ENCODE results near the gene FAM72C.
"Not testable (repeated sequence)": the region's sequence is repeated elsewhere in the genome, so short reads cannot be mapped to it uniquely, and the experiment has no call there.

The FAM72C gene

DNA sequence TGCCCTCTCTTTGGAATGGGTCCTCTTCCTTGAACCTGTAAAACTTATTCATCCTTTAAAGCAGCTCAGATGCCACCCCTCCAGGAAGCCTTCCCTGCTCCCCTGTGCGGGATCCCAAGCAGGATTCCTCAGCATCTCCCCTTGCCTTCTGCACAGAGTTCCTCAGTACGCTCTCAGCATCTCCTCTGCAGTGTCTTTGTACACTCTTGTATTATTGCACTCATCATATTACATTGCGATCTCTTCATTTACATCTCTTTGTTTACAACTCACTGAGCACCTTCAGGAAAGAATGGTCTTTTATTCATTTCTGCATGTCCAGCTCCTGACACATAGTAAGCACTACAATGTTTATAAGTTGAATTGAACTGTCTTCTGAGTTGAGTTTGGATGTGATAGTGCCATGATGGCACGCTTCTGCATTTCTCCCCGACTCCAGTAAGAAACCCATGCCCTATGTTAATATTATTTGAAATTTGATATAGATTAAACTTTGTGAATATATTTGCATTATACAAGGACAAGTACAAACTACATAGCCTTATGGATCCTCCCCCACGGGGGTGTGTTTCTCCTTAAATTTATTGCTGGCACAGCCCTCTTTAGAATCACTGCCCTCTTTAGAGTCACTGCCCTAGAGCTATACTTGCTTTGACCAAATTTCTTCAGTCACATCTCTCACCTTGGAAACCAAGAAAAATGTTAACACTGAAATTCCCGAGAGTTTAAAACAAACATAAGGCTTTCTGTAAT, 13.1 kb upstream of the FAM72C start:
- DNase-seq: not testable (repeated sequence)

DNA sequence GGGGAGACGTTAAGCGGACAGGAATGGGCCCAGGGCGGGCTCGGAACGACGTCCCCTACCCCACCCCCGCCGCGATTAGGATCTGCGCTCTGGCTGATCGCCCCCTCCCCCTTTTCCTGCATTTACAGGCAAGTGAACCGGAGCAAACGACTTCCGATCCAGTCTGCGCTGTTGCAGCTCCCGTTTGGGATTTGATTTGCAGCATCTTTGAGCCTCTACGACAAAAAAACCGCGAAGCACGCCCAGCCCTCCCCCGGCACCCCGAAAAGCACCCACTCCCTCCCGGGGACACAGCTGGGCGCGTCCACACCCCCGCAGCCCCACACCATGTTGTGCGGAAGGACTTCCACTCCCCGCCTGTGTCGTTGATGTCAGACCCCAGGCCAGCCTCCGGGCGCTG, 2.6 kb upstream of the FAM72C start:
- DNase-seq: peak; percentile 0 to 2 (median 0)

DNA sequence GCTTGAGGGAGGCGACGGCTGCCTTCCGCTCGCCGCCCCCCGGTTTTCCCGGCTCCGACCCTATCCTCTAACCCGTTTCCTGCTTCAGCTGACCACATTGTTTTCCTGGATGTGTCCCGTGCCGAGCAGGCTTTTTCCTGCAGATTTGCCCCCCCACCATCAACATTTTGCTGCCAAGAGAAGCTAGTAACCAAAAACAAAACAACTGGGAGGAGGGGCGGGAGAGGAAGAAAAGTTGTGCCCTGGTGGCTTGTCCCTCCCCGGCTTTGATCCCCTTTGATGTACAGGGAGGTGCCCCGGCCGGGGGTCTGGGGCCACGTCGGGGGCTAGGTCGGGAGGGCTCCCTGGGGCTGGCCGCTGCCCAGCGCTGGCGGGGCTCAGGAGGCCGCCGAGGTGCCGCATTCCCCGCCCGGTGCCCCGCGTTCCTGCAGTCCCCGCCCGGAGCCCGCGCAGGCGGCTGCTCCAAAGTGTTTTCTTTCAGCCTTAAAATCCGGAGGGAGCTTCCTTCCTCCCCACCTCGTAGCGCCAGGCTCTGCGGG, 2.2 kb upstream of the FAM72C start:
- not testable (repeated sequence) for DNase-seq

DNA sequence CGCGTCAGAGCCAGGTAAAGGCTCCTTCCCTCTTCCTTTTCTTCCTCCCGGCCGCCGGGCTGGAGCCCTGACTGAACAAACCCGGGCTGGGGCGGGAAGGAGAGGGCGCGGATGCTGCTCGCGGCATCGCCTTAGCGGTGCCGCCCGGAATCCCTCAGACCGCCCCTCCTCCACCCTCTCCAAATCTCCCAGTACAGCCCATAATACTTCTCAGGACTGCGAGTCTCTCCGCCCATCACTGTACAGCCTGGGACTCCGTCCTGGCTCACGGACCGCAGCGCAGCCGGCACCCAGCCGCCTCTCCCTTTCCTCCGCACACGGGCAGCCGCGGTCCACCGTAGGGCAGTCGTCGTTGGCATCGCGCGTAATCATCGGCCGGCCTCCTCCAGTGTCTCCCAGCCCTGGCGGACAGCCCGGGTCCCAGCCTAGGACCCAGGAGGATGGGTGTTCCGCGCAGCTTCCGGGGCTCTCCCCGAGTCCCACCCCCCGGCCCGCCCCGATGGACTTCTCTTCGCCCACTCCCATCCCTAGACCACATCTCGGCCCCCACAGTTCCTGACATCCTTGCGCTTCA, 1.1 kb upstream of the FAM72C start:
- not testable (repeated sequence) for DNase-seq

DNA sequence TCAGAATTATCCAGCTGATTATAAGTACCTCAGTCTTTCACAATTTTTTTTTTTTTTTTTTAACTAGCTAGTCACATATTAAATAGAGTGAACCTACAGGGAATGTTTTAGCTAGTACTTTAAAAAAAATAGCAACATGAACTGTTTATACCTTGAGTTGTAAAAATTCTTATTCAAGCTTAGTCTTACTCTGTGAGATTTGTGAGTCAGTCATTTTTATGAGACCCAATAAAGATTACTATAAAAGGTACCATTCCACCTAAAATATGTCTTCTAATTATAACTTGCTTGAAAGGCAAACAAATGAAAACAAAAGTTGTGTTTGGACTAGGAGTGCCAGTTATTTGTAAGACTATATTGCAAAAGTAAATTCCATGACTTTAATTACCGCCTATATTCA, 5.9 kb downstream of the FAM72C start:
- not testable (repeated sequence) for DNase-seq

DNA sequence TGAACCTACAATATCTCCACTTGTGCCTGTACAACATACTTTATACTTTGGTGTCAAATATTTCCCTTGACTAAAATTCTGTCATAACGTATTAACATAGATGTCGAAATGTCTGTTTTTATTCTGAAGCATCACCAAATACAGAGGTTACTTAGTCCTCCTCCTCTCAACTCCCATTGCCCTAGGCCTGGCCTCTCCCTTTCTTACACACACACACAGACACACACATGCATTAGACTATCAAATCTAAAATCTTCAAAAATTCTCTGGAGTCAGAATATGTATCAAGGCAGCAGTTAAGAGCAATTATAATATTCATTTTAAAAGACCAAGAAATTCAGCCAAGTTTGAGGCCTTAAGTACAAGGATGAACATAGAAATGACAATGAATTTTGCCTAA, 7.5 kb downstream of the FAM72C start:
- not testable (repeated sequence) for DNase-seq

DNA sequence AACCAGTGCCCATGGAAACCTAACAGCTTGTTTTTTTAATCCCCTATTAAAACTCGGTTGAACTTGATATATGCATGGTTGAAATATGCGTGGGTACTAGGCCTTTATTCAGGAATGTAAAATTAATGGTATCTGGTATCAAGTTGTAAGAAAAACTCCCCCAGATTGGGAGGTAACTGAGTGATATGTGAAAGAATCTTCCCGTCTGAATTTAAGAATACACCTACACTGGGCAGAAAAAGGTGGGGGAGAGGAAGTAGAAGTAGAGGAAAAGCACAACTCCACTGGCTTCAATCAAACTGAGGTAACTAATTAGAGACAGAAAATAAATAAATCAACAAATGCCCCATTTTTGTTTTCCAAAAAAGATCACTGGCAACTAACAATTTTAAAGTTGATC, 15.9 kb downstream of the FAM72C start:
- not testable (repeated sequence) for DNase-seq

DNA sequence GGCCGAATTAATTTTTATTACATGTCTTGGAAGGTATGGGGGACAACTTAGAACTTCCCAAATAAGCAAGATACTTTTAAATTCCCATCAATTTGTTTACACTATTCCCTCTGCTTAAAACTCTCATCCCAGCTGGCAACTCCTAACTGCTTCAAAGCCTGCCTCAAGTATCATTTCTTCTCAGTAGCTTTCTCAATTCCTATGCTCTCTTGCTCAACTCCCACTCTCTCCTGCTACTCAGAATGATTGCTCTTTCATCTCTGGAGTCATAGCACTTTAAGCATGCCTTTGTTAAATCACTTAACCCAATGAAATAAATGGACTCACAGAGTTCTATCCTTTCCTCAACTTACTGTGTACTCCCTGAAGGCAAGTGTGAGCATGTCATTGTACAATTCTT, 18.9 kb downstream of the FAM72C start:
- not testable (repeated sequence) for DNase-seq

DNA sequence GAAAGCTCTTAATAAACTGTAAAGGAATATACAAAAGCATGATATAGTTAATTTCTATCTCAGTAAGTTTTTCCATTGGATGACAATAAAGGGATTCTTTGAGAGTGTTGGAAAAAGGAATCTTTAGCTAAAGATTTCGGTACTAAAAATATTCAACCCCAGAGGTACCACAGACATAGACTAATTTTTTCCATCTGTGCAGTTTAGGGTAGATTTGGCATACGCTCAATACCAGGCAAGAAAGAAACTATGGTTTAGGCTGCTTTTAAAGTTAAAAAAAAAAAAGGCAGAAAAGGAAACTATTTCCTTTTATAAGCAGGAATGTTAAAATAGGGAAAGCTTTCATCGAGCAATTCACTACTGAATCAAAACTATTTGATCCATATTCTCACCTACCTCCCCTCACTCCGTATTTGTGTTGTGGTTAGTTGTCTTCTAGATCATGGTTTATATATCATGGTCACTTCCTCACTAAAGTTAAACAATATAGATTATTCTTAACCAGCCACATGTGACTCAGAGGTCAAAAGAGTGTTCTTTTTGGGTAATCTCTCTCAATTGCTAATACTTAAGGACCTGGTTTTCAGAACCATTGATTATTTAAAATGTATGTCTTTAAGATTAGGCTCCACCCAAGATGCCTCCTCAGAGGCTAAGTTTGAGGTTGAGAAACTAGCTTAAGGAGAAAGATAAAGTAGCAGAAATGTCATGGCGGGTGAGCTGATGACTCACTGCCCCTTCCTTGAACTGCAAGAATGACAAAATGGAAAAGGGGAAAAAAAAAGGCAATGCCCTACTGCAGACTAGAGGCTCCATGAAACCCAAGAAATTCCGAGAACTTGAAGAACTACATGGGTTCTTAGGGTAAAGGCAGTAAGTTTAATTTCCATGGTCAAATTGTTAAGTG, 20.0 kb downstream of the FAM72C start:
- not testable (repeated sequence) for DNase-seq

DNA sequence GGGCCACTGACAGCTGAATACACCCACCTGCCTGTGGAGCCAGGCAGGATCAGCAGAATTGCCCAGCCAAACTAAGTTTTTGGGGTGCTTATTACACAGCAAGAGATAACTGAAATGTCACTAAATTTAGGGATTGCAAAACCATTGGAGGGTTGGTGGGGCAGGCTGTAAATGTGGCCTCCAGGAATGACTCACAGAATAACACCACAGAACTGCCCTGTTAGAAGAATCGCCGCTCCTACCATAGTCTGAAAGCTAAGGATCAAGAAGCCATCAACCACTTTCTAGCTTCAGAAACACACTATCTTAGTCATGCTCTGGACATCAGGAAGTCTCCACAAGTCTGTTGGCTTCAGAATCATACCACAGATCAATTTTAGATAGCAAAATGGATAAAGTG, 24.0 kb downstream of the FAM72C start:
- DNase-seq: not testable (repeated sequence)

DNA sequence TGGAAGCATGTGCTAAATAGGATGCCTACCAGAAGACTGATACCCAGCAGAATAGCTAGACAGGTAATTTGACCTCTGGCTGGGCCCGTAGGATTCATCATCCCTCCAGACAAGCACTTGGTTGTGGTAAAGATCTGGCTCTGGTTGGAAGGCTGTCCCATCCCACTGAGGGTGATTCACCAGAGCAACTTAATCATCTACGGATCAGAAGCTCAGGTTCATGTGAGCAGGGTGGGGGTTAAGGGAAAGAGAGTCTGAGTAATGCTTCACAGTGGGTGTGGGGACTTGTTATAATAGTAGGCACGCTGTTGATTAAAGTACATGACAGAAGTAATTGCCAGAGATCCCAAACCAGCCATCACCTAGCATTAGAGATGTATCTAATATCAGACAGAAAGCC, 26.5 kb downstream of the FAM72C start:
- DNase-seq: not testable (repeated sequence)

DNA sequence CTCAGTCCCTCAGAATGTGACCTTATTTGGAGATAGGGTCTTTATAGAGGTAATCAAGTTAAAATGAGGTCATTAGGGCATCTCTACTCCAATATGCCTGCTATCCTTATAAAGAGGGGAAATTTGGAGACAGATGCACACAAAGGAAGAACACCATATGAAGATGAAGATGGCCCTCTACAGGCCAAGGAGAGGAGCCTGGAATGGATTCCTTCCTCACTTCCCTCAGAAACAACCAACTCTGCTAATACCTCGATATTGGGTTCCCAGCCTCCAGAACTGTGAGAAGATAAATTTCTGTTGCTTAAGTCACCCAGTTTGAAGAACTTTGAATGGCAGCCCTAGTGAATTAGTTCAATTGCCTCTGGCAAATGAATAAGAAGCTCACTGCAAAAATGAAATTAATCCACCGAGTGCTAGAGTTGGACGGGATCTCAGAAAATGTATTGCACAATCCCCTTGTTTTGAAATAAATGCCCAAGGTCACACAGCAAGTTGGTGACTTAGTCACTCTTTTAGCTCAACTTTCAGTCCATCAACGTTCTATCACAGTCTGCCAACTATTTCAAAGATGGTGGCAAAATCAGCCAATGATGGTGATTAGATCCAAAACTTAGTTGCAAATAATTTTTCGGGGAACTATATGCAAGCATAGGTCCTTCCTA, 27.1 kb downstream of the FAM72C start:
- DNase-seq: not testable (repeated sequence)

DNA sequence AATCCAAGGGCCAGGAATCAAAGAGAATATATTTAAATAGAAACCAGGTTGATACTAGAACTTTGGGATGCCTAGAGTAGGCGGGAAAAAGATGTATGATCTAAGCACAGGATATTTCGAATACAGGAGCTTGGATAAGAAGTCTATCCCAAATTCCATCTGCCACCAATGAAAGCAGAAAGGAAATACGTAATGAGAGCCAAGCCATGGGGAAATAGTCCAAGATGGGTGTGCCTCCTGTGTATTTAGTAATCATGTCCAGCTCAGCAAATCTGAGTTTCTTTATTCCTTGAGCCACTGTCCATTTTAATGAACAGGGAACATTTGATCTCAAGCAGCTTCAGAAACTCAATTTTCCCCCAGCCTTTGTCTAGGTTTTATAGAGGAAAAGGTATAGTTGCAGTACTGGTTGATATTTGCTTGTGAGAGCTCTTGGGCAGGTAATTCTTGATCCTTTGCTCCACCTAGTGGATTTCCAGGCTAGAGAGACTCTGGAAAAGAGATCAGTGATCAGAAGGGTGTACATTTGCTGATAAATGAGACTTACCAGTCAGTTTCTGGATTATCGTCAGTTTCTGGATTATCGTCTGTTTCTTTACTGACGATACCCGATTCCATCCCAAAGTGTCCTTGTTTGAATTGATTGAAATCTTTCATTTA, 28.3 kb downstream of the FAM72C start:
- not testable (repeated sequence) for DNase-seq

DNA sequence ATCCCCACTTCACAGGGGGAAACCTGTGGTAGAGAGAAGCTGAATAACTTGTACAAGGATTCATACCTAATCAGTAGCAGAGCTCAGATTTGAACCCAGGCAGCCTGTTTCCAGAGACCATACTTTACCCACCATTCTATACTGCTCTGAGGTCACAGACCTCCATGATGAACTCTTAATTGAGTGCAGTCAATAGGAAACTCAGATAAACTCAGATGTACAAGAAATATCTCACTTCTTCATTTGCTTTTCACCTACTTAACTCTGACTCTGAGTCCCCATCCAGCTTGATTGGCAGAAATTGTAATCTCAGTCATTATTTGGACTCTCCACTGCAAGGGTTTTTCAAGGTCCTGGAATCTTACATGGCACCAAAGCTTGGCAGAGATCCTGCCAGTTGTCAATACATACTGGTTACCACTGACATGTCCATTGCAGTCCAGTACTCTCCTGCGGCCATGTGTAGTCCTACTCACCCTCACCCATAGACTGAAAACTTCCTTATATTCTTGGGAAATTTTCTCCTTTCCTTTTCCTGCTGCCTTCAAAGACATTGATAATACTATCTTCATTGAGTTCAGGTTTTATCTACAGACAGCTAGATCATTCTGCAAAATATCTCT, 29.4 kb downstream of the FAM72C start:
- not testable (repeated sequence) for DNase-seq

DNA sequence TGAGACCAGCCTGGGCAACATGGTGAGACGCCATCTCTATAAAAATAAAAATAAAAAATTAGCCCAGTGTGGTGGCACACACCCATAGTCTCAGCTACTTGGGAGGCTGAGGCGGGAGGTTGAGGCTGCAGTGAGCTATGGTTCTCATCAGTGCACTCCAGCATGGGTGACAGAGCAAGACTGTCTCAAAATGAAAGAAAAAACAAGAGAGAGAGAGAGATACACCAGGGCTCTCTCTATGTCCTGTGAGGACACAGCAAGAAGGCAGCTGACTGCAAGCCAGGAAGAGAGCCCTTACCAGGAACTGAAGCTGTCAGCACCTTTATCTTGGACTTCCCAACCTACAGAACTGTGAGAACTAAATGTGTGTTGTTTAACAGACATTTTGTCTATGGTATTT, 32.1 kb downstream of the FAM72C start:
- not testable (repeated sequence) for DNase-seq

DNA sequence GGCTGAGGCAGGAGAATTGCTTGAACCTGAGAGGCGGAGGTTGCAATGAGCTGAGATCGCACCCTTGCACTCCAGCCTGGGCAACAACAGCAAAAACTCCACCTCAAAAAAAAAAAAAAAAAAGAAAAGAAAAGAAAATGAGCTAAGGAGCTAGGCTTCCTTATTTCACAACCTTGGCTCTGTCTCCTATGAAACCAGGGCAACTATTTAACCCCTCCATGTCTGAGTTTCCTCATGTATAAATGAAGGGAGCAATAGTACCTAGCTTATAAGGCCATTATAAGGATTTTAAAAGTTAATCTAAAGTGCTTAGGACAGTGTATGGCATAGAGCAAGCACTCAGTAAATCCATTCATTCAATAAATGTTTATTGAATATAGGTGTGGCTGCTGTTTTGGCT, 32.9 kb downstream of the FAM72C start:
- not testable (repeated sequence) for DNase-seq

DNA sequence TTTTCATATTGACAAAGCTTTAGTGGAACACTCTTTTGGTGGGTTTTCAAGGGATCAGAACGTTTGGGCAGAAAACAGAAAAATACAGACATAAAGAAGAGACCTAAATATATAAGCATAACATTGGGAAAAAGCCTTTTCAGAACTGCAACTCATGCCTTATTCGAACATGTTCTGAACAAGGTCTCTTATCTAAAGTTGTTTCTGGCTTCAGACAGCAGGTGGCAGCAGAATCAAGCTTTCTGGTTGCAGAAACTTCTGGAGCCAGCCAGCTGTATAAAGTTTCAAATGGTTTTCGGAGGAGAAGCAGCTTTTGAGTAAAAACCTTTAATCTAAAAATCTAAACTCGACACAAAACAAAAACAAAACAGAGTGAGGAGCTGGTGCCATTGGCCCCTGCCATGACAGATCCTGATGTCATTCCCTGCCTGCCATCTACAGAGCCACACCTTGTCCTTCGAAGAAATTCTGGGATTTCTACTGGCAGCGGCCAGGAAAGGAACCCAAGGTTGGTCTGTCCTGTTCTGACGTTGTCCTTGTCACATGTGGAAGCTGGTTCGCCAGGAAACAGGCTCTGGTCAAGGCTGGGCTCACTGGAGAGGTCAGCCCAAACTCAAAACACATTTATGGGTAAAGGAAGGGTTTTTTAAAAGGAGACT, 35.2 kb downstream of the FAM72C start:
- DNase-seq: peak; percentile 21 to 39 (median 38)

DNA sequence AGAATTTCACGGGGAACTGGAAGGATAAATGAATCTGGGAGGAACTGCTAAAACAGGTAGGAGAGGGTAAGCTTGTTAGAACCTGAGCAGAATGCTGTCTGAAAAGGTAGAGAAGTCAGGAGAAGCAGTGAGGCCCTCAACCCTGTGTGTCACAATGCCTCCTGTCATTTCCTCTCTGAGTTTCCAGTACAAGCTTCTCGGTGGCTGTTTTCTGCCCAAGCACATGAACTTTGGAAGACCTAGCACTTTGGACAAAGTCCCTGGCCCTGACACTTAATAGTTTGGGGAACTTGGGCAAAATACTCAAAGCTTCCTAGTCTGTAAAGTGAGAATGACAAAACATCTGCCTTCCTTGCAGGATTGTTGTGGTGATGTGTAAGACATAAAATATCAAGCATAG, 52.7 kb downstream of the FAM72C start:
- not testable (repeated sequence) for DNase-seq

DNA sequence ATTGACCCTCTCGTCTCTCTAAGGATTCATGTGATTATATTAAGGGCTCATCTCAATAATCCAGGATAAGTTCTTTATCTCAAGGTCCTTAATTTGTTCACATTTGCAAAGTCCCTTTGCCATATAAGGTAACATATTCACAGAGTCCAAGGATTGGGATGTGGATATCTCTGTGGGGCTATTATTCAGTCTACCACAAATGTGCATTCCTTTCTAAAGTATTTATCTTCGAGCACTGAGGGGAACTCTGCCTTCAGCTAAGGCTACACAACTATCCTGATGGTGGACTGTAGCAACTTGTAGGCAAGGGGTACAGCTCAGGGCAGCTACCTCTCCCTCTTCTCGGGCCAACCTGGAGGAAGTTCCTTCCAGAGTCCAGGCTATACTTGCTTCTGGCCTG, 53.2 kb downstream of the FAM72C start:
- not testable (repeated sequence) for DNase-seq

DNA sequence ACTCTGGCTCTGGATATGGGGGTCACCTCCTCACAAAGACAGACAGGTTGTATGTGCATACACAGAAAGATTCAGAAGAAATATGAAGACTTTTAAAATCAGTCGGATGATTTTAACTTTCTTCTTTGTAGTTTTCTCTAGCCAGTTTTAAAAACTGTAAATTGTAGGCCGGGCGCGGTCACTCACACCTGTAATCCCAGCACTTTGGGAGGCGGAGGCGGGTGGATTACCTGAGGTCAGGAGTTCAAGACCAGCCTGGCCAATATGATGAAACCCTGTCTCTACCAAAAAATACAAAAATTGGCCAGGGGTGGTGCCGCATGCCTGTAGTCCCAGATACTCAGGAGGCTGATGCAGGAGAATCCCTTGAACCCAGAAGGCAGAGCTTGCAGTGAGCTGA, 58.1 kb downstream of the FAM72C start:
- DNase-seq: not testable (repeated sequence)
